GM21717 (cell line): Measurements from ENCODE around the gene FAM174C.

Source experiments
- ATAC-seq: cut with Tn5 transposase; IDR thresholded peaks from one replicate; pipeline ENCODE4 v1.9.1; 2021; ENCODE audit warnings: mild to moderate bottlenecking, moderate library complexity; ENCODE audit not compliant: unreplicated experiment

FAM174C gene

DNA sequence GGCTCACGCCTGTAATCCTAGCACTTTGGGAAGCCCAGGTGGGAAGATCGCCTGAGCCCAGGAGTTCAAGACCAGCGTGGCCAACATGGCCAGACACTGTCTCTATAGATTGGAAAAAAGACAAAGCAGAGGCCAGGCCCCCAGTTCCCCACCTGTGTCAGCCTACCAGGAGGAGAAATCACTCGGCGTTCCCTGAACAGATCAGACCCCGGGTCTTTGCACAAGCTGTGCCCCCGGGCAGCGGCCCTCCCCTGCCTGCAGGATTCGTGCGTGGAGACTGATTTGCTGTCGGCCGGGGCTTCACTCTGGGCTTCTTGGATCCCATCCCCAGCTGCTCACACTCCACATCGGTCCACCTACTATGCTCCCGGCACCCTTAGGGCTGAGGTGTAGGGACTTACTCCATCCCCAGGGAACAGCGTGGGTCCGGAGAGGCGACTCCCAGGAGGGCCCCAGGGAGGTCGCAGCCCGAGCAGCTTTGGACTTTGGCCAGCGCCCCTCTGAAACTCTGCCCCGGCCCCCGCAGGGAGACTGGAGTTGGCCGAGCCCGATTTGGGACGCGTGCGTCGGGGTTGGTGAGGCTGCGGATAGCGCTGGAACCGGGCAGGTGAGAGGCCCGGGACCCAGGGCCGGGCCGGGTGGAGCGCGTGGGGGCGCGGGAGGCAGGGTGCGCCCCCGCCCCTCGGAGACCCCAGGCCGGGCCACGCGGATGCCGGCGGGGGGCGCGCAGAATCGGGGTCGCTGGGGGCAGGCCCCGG lies 9.8 kb downstream of the FAM174C start:
- no peak for ATAC-seq

DNA sequence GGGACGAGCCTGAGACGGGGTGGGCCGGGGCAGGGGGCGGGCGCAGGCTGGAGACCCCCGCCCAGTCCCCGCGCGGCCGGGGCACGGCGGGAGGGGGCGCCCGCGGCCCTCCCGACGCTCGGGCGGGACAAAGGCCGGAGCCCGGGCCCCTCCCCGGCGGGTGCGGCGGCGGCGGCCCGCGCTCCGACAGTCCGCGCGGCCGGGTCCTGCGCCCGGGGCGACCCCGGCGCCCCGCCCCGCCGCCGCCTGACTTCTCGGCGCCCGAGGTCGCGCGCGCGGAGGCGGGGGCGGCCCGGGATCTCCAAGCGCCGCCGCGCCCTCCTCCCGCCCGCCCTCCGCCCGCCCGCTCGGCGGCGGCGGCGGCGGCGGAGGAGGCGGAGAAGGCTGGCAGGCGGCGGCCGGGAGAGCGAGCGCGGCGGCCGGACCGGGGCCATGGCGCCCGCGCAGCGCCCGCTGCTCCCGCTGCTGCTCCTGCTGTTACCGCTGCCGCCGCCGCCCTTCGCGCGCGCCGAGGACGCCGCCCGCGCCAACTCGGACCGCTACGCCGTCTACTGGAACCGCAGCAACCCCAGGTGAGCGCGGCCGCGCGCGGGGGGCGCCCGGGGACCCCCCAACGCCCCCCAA lies 10.5 kb downstream of the FAM174C start, which contains the start of gene EFNA2:
Gene EFNA2, plus strand, starts transcription at position 137 of the 624 bp plus-strand sequence. Its CDS starts 296 bp downstream, at position 433.
- ATAC-seq, result no peak

- ATAC-seq, result no peak
Observed at GRCh38 chr19:1286487-1287353, 11.4 kb downstream of the FAM174C start.

DNA sequence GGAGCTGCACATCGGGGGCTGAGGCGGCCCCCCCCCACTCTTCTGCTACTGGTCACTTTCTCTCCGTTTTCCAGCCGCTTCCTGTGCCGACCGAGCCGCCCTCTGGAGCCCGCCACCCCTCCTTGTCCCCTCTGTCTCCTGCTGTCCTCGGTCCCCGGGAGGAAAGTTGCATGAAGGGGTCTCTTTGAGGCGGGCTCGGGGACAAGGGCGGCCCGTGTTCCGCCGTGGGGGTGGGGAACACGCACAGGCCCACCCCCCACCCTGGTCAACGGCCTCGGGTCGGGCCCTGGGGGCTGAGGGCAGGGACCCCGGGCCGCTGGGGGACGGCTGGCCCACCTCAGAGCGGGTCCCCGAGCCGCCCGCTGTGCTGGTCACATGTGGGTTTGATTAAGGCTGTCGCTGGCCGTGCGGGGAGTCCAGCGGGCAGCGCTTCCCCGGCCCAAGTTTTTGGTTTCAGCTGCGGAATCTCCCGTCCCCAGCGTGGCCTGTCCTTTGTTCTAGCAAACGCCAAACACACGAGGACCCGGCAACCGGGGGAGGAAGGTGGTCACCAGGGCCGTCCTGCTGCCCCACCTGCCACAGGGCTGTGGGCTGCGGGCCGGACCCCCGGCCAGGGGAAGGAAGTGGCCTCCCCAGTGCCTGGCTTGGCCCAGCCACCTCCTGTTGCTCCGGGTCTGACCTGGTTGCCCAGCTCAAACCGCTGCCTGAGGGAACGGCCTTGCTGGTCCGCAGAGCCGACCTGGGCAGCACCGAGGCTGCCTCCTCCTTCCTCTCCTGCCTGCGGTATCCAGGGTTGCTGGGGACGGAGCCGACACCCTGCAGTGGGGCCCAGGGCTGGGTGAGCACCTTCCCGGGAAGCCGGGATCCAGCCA lies 12.3 kb downstream of the FAM174C start:
- ATAC-seq, result no peak

DNA sequence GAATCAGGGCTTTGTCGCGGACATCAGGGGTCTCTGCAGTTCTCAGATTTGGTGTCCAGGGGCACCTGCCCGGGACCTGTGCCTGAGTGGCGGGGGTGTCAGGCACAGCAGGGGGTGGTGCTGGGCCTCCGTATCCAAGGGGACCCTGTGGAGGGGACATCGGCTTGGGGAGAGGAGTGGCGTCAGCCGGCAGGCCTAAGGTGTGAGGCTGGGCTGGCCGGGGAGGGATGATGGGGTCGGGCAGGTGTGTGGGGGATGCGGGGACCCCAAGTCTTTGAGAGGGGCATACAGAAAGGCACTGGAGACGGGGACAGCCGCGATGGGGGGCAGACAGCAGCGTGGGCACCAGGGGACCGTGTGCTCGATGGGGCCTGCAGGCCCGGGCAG lies 12.9 kb downstream of the FAM174C start:
- no peak for ATAC-seq

DNA sequence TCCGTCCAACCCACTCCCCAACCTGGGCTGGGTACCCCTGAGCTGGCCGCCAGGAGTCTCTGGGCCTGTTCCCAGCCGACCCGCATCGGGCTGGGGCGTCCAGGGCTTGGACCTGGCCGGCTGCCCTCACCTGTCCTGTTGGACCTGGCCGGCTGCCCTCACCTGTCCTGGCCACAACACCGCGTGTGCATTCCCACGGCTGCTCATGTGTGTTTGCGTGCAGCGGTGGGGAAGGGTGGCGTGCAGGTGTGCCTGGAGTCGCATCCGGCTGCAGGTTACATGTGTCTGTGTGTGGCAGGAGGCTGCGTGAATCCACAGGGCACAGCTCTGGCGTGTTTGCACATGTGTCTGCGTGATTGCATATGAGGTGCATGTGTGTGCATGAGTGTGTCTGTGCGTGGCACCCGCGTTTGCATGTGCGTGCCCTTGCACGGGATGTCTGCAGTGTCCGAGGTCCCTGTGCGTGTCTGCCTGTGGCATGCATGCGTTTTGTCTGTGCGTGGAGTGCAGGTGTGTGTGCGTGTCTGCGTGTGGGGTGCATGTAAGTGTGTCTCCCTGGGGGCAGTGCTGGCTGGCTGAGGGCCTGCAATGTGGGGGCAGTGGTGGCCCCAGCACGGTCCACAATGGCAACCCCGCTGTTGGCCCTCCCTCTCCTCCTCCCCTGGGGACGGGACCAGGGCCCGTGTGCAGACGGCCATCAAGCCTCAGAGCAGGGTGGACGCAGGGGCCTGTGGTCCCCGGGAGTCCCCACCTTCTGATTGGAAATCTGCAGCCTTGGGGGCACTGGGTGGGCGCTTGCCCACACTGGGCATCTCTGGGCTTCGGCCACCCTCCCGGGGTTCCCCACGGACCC lies 13.7 kb downstream of the FAM174C start:
- no peak for ATAC-seq

DNA sequence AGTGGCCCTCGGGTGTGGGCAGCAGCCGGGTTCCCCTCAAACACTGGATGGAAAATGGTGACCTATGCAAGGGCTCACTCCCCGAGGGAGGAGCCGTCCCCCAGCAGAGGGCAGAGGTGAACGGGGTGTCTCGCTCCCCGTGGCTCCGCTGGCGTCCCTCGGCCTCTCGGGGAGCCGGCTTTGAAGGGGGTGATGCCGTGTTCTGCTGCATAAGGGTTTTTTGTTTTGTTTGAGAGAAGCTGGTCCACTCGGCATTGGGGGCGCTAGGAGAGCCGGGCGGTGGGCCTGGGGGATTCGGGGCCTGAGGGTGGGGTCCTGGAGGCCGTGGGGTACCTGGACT lies 14.3 kb downstream of the FAM174C start:
- ATAC-seq, result no peak

DNA sequence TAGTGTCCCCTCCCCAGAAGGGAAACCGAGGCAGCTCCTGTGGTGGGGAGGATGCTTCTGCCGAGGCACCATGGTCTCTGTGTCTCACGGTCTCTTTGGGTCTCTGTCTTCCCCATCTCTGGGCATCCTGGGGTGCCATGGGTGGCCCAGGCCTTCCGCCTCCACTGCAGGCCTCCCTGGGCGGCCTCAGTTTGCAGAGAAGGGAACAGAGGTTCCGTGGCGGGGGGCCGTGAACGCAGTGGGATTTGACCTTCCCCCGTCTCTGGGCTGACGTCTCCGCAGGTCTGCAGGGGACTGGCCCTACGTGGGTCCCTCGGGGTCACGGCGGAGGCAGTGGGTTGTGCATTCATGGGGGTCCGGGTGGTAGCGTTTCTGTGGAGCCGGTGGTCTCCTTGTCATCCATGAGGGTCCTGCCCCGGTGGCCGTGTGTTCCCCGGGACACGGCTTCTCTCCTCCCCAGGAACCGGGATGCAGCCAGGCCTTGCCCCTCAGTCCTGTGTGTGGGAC lies 14.9 kb downstream of the FAM174C start:
- ATAC-seq, result no peak

GRCh38 chr19:1290703-1291651 lies 15.6 kb downstream of the FAM174C start:
- no peak for ATAC-seq

DNA sequence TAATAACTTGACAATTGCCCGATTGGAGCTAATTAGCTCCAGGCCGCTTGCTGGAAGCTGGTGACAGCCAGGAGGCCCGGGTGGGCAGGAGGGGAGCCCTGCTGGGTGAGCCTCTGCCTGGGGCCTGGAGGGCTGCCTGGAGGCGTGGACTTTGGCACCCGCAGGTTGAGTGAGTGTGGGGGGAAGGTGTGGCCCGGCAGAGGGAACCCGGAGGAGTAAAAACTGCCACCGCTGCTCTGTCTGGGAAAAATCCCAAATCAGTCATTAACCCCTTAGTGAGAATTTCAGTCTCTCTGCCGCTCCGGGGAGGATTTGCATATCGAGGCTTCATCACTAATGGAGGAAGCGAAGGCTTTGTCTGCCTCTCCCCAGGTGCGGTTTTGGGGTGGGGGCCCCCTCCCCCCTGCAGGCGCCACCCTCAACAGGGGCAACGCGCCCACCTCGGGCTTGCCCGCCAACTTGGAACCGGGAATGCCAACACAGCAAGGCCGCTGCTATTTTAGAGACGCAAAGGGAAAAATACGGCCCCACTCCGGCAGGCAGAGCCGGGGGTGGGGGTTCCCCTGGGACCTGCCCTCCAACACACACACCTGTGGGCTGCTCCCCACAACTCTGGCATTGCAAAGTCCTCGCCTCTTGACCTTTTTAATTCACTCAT lies 16.6 kb downstream of the FAM174C start:
- ATAC-seq, result no peak

GRCh38 chr19:1292419-1293151 lies 17.3 kb downstream of the FAM174C start:
- no peak for ATAC-seq

DNA sequence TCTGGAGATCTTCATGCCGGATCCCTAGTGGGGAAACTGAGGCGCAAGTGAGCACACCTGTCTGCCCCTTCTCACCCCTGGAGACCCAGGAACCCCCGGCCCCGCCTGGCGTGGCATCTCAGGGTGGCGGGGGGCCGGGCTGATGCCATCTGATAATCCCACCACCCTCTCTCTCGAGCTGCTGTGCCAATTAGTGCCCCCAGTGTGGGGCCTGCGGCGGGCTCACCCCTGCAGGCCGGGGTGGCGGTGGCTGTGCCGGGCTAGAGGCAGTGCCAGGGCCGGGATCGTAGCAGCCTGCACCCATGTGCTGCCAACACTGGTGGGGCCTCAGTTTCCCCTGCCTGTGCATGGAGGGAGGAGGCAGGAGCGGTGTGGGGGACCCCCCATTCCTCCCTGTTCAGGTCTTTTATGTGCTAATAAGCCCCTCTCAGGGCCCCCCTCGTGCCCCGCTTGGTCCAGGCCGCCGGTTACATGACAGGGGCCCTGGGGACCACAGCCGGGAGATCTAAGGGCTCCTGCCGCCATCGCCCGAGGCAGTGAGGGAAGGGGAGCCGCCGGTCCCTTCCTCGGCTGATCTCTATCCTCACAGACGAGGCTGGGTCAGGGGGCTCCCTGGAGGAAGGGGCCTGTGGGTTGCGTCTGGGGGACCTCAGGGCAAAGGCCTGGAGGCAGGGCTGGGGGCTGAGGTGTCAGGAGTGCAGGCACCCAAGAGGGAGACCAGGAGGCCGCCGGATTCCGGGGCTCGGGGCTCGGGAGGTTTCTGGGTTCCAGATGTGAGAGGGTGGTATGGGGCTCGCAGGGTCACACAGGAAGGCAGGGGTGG lies 18.7 kb downstream of the FAM174C start:
- no peak for ATAC-seq

GRCh38 chr19:1294688-1295087 lies 19.4 kb downstream of the FAM174C start:
- ATAC-seq, result no peak

GRCh38 chr19:1295169-1296012 lies 20.1 kb downstream of the FAM174C start:
- no peak for ATAC-seq

DNA sequence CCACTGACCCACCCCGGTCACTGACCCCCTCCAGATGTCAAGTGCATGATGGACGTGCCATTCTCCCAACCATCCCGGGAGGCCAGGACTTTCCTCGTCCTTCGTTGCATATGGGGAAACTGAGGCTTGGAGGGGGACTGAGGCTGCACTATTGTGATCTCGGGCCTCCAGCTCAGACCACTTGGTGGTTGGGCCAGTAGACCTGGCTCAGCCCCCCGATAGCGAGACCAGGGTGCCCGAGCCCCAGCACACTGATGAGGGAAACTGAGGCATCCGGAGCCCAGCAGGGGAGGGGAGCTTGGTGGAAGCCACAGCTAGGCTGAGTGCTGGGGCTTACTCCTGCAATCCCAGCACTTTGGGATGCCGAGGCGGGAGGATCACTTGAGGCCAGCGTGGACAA lies 20.7 kb downstream of the FAM174C start:
- ATAC-seq, result no peak
